Endothelial cell of hepatic sinusoid (primary cell): ENCODE measurements around the gene POLN.
"Not testable (repeated sequence)": the region's sequence is repeated elsewhere in the genome, so short reads cannot be mapped to it uniquely, and the experiment has no call there.

Experiments used
- in situ Hi-C: cut with HindIII; loops from 2 replicates; pipeline ENCODE4 v1.10.0; 2017; ENCODE audit warnings: low sequenced_read_pairs

Gene POLN

DNA sequence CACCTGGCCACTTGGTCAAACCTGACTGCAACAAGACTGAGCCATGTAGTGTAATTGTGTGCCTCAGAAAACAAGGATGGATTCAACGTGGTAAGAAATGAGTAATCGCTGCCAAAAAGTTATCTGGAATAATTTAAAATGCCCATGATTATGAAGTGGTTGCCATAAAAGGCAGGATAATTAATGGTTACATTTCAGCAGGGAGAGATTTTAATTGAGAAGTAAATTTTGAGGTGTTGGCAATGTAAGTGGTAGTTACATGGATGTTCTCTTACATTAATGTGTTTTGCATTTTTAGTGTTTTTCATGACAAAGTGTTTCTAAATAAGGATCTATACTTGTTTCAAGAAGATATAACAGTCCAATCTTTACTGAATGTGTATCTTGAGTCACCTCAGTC lies 15.7 kb downstream of the POLN start:
- in situ Hi-C loops = no loop called here

DNA sequence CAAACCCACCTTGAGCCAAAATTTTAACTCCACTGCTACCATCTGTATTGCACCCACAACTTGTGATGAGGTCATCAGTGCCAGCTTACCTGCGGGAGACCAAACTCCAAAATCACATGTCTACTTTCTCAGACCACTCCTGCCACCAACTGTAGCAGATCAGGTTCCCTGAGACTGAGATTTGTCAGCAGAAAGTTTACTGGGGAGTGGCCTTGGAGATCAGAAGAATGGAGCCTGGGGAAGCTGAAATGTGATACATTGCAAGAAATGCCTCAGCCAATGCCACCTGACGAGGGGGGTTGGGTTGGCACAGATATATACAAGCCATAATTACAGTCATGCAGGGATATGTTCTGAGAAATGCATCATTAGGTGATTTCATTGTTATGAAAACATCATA lies 19.1 kb downstream of the POLN start:
- in situ Hi-C loops = no loop called here

DNA sequence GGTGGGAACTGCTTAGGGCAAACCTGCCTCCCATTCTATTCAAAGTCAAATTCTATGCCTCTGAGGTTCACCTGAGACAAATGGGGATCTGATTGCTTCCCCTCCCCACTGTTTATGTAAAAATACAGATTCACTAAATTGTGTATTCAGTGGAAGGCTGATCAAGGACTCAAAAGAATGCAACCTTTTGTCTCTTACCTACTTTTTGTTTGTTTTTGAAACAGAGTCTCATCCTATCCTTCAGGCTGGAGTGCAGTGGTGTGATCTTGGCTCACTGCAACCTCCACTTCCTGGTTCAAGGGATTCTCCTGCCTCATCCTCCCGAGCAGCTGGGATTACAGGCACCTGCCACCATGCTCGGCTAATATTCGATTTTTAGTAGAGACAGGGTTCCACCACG lies 20.5 kb downstream of the POLN start:
- in situ Hi-C loops = not testable (repeated sequence)

DNA sequence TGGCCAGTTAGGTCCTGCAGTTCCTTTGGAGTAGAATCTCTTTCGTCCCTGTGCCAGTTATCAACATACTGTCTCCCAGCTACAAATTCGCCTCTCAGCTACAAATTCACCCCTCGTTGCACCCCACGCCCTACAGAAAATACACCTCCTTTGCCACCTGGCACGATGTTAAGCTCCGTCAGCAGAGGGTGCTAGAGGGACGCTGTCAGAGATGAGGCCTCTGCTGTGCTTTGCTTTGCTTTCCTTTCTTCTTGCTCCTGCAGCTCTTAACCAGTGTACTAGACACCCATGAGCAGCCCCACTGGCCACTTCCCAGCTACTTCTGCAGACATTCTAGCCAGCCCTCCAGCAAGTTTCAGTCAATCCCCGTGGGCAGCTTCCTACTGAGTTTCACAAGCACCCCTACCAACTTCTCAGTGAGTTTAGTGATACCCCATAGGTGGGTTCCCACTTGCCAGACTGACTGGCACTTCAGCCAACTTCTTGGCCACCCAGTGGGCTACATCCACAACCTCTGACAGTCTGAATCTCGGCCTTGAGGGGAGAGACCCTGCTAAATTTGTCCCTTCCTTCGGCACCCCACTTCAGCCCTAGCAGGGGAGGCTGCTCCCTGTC lies 21.8 kb downstream of the POLN start:
- in situ Hi-C loops = no loop called here

DNA sequence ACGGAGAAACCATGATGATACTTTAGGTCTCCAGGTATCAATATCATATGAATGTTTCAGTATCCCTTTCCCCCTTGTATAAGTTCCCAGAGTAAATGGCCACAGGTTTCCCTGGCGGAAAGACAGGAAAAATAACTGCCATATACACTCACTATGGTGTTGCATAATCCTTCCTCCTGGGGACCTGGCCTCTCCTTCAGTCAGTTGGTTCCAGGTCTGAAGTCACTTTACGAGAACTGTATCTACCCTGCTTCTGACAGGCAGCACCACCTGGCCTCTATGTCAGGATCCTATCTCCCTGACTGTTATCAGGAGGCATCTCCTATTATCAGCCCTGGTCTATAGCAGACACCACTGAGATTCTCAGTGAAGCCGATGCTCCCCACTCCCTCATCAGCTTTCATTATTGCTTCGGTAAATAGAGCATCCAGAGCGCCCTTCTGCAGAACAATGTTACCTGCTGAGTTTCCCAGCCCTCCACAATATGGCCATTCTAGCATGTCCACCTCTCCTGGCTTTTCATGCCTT lies 22.6 kb downstream of the POLN start:
- in situ Hi-C loops = loop anchor here (5.0 kb wide), 1 partner anchor 62 kb away; no protein-coding TSS in a partner anchor

DNA sequence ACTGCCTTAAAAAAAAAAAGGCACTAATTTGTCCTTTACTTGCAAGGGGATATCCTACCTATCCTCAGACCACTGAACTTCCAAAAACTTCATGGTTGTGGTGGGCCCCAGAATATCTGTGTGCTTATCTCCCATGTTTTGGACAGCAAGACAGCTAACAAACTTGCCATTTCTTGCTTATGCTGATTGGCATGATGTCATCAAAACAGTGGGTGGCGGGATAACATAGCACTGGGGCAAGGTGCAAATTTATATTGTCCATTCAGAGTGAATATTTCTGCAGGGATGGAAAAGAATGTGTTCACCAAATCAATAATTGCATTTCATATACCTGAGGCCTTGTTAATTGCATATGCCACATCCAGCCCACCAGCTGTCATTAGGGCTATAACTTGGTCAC lies 23.5 kb downstream of the POLN start:
- in situ Hi-C loops = loop anchor here (5.0 kb wide), 1 partner anchor 61 kb away; no protein-coding TSS in a partner anchor

DNA sequence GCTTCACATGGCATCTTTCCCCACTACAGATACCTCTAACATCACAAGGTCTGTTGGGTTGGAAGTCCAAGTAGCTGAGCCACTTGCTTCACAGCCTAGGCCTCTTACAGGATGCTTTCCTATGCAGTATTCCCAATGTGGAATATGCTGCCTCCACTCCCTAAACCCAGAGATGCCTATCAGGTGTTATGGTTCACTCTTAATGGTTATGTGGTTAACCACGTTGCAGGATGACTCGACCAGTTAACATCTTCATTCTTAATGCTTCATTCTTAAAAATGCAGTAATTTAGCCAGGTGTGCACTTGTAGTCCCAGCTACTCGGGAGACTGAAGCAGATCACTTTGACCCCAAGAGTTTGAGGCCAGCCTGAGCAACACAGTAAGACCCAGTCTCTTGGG lies 24.2 kb downstream of the POLN start:
- in situ Hi-C loops = loop anchor here (5.0 kb wide), 1 partner anchor 60 kb away; no protein-coding TSS in a partner anchor

DNA sequence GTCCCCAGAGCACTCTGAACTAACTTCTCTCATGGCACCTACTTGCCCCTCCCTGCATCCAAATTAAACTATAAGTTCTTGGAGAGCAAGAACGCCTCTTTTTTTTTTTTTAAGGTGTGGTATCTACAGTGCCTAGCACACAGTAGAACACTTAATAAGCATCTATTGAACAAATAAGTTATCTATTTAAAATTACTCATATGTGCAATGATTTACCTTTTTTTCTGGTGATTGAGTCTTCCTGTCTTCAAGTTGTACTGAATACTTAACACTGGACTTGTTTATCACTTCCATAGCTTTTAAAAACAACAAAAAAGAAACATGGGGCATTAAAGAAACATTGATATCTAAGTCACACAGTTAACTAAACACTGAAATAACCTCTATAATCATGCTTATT lies 29.1 kb downstream of the POLN start:
- in situ Hi-C loops = loop anchor here (5.0 kb wide), 1 partner anchor 36 kb away; no protein-coding TSS in a partner anchor

DNA sequence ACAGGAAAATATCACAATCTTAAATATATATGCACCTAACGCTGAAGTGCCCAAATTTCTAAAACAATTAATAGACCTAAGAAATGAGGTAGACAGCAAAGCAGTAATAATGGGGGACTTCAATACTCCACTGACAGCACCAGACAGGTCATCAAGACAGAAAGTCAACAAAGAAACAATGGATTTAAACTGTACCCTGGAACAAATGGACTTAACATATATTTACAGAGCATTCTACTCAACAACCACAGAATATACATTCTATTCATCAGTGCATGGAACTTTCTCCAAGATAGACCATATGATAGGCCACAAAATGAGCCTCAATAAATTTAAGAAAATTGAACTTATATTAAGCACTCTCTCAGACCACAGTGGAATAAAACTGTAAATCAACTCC lies 39.1 kb downstream of the POLN start:
- in situ Hi-C loops = not testable (repeated sequence)

DNA sequence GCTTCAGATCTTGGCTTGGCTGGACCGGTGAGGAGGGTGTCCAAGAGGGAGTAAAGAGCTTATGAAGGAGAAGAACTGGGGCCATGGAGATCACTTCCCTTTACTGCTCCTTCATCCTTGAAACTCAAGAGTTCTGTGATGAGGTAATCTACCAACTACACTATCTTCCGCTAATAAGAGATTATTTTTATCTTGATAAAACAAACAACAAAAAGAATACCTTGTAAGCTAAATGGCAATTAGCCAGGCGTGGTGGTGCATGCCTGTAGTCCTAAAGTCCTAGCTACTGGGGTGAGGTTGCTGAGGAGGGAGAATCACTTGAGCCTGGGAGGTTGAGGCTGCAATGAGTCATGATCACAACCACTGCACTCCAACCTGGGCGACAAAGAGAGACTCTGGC lies 47.4 kb downstream of the POLN start:
- in situ Hi-C loops = no loop called here

DNA sequence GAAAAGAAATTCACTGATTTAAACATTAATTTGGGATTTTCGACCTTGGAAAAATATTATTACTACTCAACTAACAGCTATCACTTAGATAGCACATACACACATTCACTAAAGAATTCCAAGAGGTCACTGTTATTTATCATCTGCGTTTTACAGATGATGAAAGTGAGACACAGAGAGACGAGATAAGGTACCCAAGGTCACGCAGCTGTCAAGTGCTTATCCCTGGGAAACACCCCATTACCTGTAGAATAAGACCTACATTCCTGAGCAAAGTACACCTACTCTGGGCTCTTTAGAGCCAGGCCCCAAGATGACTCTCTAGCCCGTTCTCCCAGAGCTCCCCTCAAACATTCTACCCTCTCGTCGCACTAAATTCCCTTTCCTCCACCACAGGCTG lies 48.6 kb downstream of the POLN start:
- in situ Hi-C loops = no loop called here

DNA sequence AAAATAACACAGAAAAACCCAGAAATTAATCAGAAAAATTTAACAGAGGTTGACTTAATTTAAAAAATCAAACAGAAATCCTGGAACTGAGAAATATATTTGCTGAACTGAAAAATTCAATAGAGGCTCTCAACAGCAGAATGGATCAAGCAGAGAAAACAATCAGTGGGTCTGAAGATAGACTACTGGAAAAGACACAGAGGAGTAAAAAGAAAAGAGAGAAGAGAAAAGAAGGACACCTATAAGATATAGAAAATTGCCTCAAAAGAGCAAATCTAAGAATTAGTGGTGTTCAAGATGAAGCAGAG lies 55.1 kb downstream of the POLN start:
- in situ Hi-C loops = no loop called here

DNA sequence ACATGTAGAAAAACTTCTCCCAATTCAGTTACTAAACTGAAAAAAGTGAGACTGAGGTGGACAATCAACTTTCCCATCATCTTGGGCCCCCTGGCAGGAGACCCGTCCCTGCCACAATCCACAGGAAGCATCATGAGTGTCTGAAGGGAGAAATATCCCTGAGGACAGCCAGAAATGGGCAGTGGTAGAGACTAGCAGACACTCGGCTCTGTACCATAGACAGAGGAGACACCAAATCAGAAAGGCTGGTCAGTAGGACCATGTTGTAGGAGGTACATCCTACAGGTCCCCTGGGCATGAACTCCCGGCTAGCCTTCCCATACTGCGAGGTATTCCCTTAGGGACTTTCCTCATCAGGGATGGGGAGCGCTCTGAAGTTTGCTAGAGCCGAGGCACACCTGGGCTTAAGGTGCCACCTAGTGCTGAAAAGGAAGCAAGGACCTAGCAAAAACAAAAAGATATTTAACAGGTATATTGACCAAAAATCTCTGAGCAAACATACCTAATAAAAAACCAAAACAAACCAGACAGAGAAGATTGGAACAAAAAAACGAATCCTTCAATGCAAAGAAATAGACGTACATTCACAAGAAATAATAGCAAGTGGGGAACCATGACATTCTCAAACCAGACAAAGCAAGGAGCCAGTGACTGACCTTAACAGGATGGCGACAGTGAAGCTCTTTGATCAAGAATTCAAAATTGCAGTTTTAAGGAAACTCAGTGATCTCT lies 55.6 kb downstream of the POLN start:
- in situ Hi-C loops = no loop called here

DNA sequence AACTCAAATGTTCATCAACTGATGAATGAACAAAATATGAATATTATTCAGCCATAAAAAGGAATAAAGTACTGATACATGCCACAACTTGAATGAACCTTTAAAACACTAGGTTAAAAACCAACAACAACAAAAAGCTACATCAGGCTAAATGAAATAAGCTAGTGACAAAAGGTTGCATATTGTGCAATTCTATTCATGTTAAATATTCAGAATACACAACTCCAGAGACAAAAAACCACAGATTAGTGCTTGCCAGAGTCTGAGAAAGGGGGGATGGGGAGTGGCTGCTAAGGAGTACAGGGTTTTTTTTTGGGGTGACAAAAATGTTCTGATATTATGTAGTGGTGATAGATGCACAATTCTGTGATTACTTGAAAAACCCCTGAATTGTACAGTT lies 58.5 kb downstream of the POLN start:
- in situ Hi-C loops = no loop called here

DNA sequence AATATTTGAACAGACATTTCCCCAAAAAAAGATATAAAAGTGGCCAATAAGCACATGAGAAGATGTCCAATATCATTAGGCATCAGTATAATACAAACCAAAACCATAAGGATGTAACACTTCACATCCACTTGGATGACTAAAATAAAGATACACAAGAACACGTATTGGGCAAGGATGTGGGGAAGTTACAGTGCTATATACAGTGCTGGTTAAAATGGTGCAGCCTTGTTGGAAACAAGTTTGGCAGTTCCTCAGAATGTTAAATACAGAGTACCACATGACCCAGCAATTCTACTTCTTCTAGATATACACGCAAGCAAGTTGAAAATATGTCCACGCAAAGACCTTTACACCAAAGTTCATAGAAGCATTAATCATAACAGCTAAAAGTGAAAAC lies 58.9 kb downstream of the POLN start:
- in situ Hi-C loops = no loop called here

DNA sequence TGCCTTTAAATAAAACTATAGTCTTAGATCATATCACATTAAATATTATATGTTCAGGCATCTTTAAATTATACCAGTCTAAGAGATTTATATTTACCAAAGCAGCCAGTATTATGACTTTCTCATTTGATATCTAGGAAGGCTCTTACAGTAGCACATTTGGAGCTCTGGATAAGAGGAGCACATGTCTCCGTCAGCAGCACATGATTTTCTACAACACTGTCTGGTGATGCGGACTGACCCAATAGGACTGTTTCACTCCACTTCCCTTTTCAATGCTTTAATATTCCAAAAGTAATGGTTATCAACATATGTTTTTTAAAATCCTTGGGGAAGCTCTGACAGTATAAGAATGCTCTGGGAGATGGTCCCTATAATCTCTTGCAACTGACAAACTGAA lies 61.5 kb downstream of the POLN start:
- in situ Hi-C loops = no loop called here

DNA sequence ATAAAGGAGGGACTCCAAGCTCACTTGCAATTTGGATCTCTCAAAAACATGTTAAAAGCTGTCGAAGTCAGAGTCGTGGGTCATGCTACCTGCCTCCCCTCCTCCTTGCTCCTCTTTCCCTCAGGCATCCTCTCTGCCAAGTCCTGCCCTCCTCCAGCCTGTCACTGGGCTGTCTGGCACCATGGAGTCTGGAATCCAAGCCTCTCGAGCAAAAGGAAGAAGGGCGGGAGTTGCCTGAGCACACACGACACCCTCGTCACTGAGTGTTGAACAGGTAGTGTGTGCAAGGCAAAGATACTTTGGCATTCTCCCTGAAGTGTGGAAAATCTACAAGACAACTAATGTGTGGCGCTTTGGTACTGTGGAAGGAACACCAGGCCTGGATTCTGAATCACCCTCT lies 62.2 kb downstream of the POLN start:
- in situ Hi-C loops = loop anchor here (5.0 kb wide), 2 partner anchors 33 to 42 kb away; no protein-coding TSS in a partner anchor

DNA sequence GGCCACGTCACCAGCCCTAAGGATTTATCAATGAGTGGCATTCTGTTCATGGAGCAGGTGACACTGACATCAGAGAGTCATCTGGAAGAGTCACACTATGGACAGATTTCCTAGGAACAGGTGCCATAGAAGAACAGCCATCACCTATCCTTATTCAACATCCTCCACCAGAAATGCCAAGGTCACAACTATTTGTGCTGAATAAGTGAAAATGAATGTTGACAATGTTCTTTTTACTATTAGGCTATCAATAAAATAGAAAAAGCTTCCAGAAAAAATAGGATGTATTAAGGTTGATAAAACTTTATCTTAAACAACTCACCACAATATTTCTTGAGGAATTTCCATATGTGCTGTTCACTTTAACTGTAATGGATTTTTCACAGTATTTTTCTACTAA lies 62.9 kb downstream of the POLN start:
- in situ Hi-C loops = loop anchor here (5.0 kb wide), 2 partner anchors 33 to 42 kb away; no protein-coding TSS in a partner anchor

DNA sequence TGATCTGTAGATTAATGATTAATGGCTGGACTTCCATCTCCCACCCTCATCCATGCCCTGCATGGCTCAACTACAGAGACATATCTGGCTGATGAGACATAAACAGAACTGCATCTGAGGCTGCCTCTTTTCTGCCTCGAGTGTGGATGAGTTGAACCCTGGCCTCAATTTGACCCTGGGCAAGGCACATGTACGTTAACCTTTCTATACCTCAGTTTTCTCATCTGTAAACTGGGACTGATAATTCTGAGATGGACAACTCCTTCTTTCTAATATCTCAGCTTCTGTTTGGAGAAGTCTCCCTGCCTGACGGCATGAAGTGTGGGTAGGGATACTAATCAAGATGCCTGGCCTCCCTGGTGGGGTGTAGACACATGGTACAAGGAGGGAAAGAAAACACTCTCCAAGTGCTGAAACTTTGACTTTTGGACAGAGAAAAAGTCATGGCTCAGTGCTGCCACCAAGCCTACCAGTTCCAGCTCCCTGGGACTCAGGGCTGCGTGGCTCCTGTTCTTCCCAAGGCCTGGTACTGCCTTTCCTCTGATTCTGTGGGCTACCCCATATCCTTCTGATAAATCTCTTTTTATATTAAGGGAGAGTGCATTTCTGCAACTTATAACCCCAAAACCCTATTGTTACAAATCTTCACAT lies 64.4 kb downstream of the POLN start:
- in situ Hi-C loops = loop anchor here (5.0 kb wide), 2 partner anchors 35 to 40 kb away; no protein-coding TSS in a partner anchor

DNA sequence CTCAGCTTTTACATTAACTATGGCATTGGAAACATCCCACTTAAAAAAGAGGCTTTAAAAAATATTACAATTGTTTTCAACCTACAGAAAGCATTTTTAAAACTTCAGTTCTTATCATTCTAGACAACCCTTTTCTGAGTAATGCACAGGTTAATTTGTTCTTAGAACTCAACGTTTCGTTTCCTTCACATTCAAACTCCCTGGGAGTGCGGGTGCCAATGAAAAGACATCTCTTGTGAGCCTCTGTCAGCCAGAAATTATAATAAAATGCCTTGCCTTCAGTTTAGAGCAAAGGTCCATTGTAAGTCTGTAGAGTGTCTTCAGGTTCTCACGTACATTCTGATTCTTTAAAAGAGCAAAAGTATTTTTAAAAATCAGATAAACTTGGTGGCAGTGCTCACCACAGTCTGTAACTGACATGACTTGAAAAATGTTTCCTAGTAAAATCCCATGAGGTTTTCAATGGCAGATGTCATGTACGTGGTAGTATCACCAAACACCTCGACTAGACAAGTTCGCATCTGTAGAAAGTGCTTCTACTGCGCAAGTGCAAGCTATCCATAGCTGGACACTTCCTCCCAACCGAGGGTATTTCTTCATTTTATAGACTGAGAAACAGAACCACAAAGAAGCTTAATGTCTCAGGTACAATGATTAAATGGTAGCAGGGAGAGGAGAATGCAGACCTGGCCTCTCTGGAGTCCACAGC lies 65.8 kb downstream of the POLN start:
- in situ Hi-C loops = loop anchor here (5.0 kb wide), 2 partner anchors 36 to 39 kb away; no protein-coding TSS in a partner anchor

DNA sequence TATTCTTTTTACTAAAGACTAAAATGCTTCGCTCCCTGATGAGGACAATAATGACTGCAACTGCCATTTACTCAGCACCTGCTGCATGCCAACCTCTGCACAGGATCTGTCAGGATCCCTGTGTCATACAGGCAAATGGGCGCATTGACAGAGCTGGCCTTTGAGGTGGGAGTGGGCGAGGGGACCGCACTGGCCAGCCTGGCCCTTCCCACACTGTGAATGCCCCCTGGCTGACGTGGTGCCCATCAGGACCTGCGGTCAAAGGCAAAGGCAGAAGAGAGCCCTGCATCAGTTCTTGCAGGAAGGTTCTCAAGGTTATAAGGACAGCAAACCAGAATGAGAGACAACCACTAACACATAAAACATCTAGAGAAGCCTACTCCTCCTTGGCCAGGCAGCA lies 67.9 kb downstream of the POLN start:
- in situ Hi-C loops = no loop called here
